ENCODE data around the gene CCNT1. TPM values are rescaled to one million over a fixed set of nuclear protein-coding genes. Genes with fewer than 3 reads are reported as not detected.
A peak's percentile ranks its signal among the peaks of the same experiment; 100 is the strongest.

CCNT1 gene
- total RNA-seq, 4 donors from 2014 or later = 17.9 to 40.3 (median 23.1) TPM

DNA sequence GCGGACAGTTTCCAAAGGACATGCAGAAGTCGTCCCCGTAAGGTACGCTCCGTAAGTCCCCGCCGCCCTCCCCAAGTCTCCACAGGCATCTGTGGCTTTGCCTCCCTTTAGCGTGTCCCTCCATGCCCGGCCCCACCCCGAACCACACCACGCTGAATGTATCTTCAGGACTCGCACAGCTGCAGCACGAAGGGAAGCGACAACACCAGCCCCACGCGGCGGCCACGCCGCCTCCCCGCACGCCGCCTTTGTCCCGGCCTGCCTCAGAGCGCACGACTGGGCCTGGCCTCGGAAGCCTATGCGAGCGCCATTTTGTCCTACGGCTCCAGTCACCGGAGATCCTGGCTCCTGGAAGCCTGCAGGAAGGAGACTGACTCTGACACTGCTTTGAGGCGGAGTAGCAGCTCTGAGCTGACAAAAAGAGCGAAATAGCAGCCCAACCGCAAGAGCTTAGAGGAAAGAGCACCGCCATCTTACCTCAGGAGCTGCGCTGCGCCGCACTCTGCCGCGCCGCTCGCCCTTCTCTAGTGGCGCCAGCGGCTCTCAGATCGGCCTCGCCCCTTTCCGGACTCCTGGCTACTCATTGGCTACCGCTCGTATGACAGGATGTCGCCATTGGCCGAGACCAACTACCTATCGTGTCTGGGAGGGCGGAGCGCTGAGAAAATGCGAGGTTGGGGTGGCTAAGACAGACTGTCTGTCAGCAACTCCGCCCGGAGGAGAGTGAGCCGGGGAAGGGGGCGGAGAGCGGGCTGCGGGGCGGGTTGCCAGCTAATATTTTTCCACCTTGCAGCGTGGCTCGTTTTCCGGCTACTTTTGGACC lies 34.6 kb downstream of the CCNT1 start, which contains the start of gene KANSL2:
Gene KANSL2 (minus strand): TSS at position 529 of the 823 bp plus-strand sequence. CDS start 606 bp downstream, outside the sequence.
- Histone ChIP-seq H3K27ac (peak within 1 kb of the TSS; percentile 80 to 92 (median 91)), H3K36me3 (peaks cover 0 to 32% of the 10 kb centered on the region in 2 donors), H3K4me1 (peaks cover 9 to 52% (median 25%) of the 10 kb centered on the region in 3 donors), H3K27me3 (no peaks in the 10 kb centered on the region), H3K4me3 (peak within 1 kb of the TSS; percentile 70 to 73), H3K9me3 (no peaks in the 10 kb centered on the region)
- peak; percentile 100 for ATAC-seq
- WGBS, 2 donors (ENCODE audit: low coverage in 1 of 2) = 0 to 1% methylated on average over 5 to 17 of the region's 64 CpGs
- peak; percentile 97 to 98 for TF ChIP-seq POLR2A (IDR thresholded peaks at IDR 0.05)
- TF ChIP-seq EP300 (IDR thresholded peaks at IDR 0.05) = no peak
- TF ChIP-seq POLR2AphosphoS5 (IDR thresholded peaks at IDR 0.05) = peak; percentile 100
- TF ChIP-seq, protein P1, sequence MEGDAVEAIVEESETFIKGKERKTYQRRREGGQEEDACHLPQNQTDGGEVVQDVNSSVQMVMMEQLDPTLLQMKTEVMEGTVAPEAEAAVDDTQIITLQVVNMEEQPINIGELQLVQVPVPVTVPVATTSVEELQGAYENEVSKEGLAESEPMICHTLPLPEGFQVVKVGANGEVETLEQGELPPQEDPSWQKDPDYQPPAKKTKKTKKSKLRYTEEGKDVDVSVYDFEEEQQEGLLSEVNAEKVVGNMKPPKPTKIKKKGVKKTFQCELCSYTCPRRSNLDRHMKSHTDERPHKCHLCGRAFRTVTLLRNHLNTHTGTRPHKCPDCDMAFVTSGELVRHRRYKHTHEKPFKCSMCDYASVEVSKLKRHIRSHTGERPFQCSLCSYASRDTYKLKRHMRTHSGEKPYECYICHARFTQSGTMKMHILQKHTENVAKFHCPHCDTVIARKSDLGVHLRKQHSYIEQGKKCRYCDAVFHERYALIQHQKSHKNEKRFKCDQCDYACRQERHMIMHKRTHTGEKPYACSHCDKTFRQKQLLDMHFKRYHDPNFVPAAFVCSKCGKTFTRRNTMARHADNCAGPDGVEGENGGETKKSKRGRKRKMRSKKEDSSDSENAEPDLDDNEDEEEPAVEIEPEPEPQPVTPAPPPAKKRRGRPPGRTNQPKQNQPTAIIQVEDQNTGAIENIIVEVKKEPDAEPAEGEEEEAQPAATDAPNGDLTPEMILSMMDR (IDR thresholded peaks at IDR 0.05) = peak in 1 of 4 experiments; percentile 26

DNA sequence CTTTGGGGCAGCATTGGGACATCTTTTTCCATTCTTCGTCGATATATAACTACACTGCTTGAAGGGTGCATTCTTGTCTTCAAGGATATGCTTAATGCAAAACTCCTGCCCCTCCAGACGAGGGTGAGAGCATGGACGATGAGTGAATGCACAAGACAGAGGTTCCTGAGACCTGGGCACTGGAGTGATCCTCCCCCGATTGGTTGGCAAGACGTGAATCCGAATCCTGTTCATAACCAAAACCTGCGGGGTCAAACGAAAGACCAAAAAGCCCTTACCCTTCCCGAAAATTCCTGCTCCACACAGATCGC lies 35.2 kb downstream of the CCNT1 start:
- Histone ChIP-seq H3K27me3 (no peaks in the 10 kb centered on the region), H3K27ac (peak overlapping the region; percentile 80 to 92 (median 91)), H3K4me1 (peaks cover 9 to 58% (median 25%) of the 10 kb centered on the region in 3 donors), H3K9me3 (no peaks in the 10 kb centered on the region), H3K4me3 (peak overlapping the region; percentile 70 to 73), H3K36me3 (peaks cover 0 to 35% of the 10 kb centered on the region in 2 donors)
- 0 to 2% methylated on average over 7 to 8 of the region's 11 CpGs for WGBS, 2 donors (ENCODE audit: low coverage in 1 of 2)
- TF ChIP-seq, protein P1 (IDR thresholded peaks at IDR 0.05) = no peak
- no peak for TF ChIP-seq POLR2AphosphoS5 (IDR thresholded peaks at IDR 0.05)
- TF ChIP-seq POLR2A (IDR thresholded peaks at IDR 0.05) = no peak
- no peak for TF ChIP-seq EP300 (IDR thresholded peaks at IDR 0.05)
- ATAC-seq = no peak

DNA sequence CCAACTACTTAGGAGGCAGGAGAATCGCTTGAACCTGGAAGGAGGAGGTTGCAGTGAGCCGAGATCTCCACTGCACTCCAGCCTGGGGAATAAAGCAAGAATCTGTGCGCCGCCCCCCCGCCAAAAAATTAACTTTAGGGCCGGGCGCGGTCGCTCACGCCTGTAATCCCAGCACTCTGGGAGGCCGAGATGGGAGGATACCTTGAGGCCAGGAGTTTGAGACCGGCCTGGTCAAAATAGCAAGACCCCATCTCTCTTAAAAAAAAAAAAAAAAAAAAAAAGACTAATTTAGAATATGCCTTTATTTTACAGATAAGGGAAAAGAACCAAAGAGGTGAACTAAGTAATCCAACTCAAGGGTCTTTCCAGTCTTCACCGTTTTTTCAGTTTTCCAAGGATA lies 35.6 kb downstream of the CCNT1 start:
- Histone ChIP-seq H3K4me1 (peaks cover 9 to 63% (median 25%) of the 10 kb centered on the region in 3 donors), H3K27me3 (no peaks in the 10 kb centered on the region), H3K27ac (peak overlapping the region in 1 of 4 donors; percentile 91), H3K9me3 (no peaks in the 10 kb centered on the region), H3K4me3 (peak overlapping the region; percentile 70 to 73), H3K36me3 (peaks cover 0 to 40% of the 10 kb centered on the region in 2 donors)
- ATAC-seq = no peak
- TF ChIP-seq, protein P1 (IDR thresholded peaks at IDR 0.05) = no peak
- TF ChIP-seq POLR2AphosphoS5 (IDR thresholded peaks at IDR 0.05) = no peak
- TF ChIP-seq EP300 (IDR thresholded peaks at IDR 0.05) = no peak
- WGBS, 2 donors (ENCODE audit: low coverage in 1 of 2) = 33 to 86% methylated on average over 1 to 9 of the region's 13 CpGs

DNA sequence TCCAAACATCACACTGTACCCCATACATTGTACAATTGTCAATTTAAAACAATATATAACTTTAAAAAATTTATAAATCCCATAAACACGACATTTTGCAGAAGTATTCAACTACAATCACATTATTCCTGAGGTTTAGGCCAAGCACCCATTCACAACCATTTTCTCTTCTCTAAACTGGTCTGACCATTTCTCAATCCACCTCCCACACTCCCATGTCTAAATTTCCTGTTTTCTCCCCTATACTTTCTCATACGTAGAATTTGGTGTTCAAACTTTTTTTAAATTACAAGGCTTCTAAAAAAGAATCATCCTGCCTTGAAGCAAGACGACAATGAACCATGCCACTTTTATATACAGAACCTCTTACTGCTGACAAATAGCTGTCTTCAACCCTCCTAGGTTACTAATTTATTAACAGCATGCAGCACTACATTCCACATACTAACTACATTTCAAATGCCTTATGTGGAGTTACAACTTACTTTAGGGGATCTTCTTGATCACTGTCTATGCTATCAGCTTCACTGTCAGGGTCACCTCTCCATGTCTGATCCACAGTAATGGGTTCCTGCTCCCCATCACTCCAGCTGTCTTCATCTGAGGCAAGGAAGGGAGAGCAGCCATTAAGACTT lies 37.8 kb downstream of the CCNT1 start:
- H3K27ac ChIP-seq = no peak overlapping the region
- H3K27me3 ChIP-seq = no peaks in the 10 kb centered on the region
- H3K4me1 ChIP-seq = peaks cover 9 to 82% (median 29%) of the 10 kb centered on the region in 3 donors
- no peaks in the 10 kb centered on the region for H3K9me3 ChIP-seq
- no peak overlapping the region for H3K4me3 ChIP-seq
- ATAC-seq = no peak
- TF ChIP-seq, protein P1 (IDR thresholded peaks at IDR 0.05) = no peak
- TF ChIP-seq EP300 (IDR thresholded peaks at IDR 0.05) (no peak), POLR2A (IDR thresholded peaks at IDR 0.05) (no peak), POLR2AphosphoS5 (IDR thresholded peaks at IDR 0.05) (no peak)
- peaks cover 0 to 53% of the 10 kb centered on the region in 2 donors for H3K36me3 ChIP-seq
- WGBS, 2 donors (ENCODE audit: low coverage in 1 of 2) = 44 to 54% methylated on average over 3 of the region's 3 CpGs

Data from gastroesophageal sphincter (tissue), 4 donors.